Measurements from ENCODE around the gene HEY2. TPM values are rescaled to one million over a fixed set of nuclear protein-coding genes. Genes with fewer than 3 reads are reported as not detected.

The HEY2 gene
- total RNA-seq, 1 experiment from 2014 or later = not detected

GRCh38 chr6:125742024-125742423 lies 7.4 kb upstream of the HEY2 start:
- H3K9me3 ChIP-seq (ENCODE audit: control insufficient read depth, insufficient read depth, low read depth, low read length) = no peaks in the 10 kb centered on the region
- ChIA-PET CTCF (interaction anchor here (0.6 kb wide), 1 partner anchor 440 kb away, joined by 8 read pairs; the partner anchor contains the start of gene HDDC2), POLR2A (no interaction called here)
- no peak overlapping the region for H3K4me3 ChIP-seq (ENCODE audit: low read depth in 2 of 2, low read length in 2 of 2)
- in situ Hi-C loops (cut with HindIII; ENCODE audit: low pct_unique_long_range_greater_than_20kb, low sequenced_read_pairs) = no loop called here
- no TSS peak for BruUV-seq (replicated peaks)
- no peaks in the 10 kb centered on the region for H3K36me3 ChIP-seq (ENCODE audit: control insufficient read depth, insufficient read depth, low read length)
- peaks cover 60% of the 10 kb centered on the region for H3K27me3 ChIP-seq (ENCODE audit: control insufficient read depth, insufficient read depth, low read length)
- DNase-seq (ENCODE audit: low read depth, low spot score) (no peak), ATAC-seq (no peak)
- intact Hi-C loops (cut with micrococcal nuclease; ENCODE audit: unreplicated experiment) = no loop called here
- peaks cover 6% of the 10 kb centered on the region for H3K4me1 ChIP-seq (ENCODE audit: control insufficient read depth, insufficient read depth, low read length)
- no peak overlapping the region for H3K27ac ChIP-seq (ENCODE audit: low read length)
- TF ChIP-seq TCF7L2 (IDR thresholded peaks at IDR 0.05; ENCODE audit: low read depth, low read length) = no peak
- no peak for TF ChIP-seq POLR2AphosphoS5 (IDR thresholded peaks at IDR 0.05; ENCODE audit: low read depth, low read length)
- TF ChIP-seq CTCF (IDR thresholded peaks at IDR 0.05) = no peak
- TF ChIP-seq, protein P1, sequence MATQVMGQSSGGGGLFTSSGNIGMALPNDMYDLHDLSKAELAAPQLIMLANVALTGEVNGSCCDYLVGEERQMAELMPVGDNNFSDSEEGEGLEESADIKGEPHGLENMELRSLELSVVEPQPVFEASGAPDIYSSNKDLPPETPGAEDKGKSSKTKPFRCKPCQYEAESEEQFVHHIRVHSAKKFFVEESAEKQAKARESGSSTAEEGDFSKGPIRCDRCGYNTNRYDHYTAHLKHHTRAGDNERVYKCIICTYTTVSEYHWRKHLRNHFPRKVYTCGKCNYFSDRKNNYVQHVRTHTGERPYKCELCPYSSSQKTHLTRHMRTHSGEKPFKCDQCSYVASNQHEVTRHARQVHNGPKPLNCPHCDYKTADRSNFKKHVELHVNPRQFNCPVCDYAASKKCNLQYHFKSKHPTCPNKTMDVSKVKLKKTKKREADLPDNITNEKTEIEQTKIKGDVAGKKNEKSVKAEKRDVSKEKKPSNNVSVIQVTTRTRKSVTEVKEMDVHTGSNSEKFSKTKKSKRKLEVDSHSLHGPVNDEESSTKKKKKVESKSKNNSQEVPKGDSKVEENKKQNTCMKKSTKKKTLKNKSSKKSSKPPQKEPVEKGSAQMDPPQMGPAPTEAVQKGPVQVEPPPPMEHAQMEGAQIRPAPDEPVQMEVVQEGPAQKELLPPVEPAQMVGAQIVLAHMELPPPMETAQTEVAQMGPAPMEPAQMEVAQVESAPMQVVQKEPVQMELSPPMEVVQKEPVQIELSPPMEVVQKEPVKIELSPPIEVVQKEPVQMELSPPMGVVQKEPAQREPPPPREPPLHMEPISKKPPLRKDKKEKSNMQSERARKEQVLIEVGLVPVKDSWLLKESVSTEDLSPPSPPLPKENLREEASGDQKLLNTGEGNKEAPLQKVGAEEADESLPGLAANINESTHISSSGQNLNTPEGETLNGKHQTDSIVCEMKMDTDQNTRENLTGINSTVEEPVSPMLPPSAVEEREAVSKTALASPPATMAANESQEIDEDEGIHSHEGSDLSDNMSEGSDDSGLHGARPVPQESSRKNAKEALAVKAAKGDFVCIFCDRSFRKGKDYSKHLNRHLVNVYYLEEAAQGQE (IDR thresholded peaks at IDR 0.05; ENCODE audit: insufficient read depth in 1 of 2, low read depth in 2 of 2, low read length in 1 of 2) = no peak
- TF ChIP-seq SIN3A (IDR thresholded peaks at IDR 0.05; ENCODE audit: borderline replicate concordance, insufficient read depth, low read depth, low read length) = no peak

- Histone ChIP-seq H3K27ac (ENCODE audit: low read length) (no peak overlapping the region), H3K36me3 (ENCODE audit: control insufficient read depth, insufficient read depth, low read length) (no peaks in the 10 kb centered on the region), H3K4me1 (ENCODE audit: control insufficient read depth, insufficient read depth, low read length) (peaks cover 10% of the 10 kb centered on the region), H3K27me3 (ENCODE audit: control insufficient read depth, insufficient read depth, low read length) (peaks cover 64% of the 10 kb centered on the region), H3K9me3 (ENCODE audit: control insufficient read depth, insufficient read depth, low read depth, low read length) (no peaks in the 10 kb centered on the region), H3K4me3 (ENCODE audit: low read depth in 2 of 2, low read length in 2 of 2) (no peak overlapping the region)
- intact Hi-C loops (cut with micrococcal nuclease; ENCODE audit: unreplicated experiment) = no loop called here
- TF ChIP-seq SIN3A (IDR thresholded peaks at IDR 0.05; ENCODE audit: borderline replicate concordance, insufficient read depth, low read depth, low read length) = no peak
- TF ChIP-seq, protein P1 (IDR thresholded peaks at IDR 0.05; ENCODE audit: insufficient read depth in 1 of 2, low read depth in 2 of 2, low read length in 1 of 2) = no peak
- TF ChIP-seq POLR2AphosphoS5 (IDR thresholded peaks at IDR 0.05; ENCODE audit: low read depth, low read length) = no peak
- TF ChIP-seq TCF7L2 (IDR thresholded peaks at IDR 0.05; ENCODE audit: low read depth, low read length) = no peak
- no peak for TF ChIP-seq CTCF (IDR thresholded peaks at IDR 0.05)
- in situ Hi-C loops (cut with HindIII; ENCODE audit: low pct_unique_long_range_greater_than_20kb, low sequenced_read_pairs) = no loop called here
- no TSS peak for BruUV-seq (replicated peaks)
- no peak for ATAC-seq
- POLR2A ChIA-PET = no interaction called here
- DNase-seq (ENCODE audit: low read depth, low spot score) = no peak
- CTCF ChIA-PET = interaction anchor here (0.6 kb wide), 1 partner anchor 441 kb away, joined by 8 read pairs; the partner anchor contains the start of gene HDDC2
These were observed 6.8 kb upstream of the HEY2 start for GRCh38 chr6:125742464-125743120.
